Measurements from ENCODE around the gene GINS3.

Gene GINS3

GRCh38 chr16:58440131-58440530 lies 47.9 kb downstream of the GINS3 start:
- no peaks in the 10 kb centered on the region for H3K4me1 ChIP-seq (ENCODE audit: control insufficient read depth in 1 of 2, insufficient read depth in 2 of 2, low read length in 2 of 2)
- H3K27me3 ChIP-seq (ENCODE audit: control insufficient read depth in 1 of 2, insufficient read depth in 2 of 2, low read length in 2 of 2), result peaks cover 0 to 12% of the 10 kb centered on the region in 2 donors
- no peak overlapping the region for H3K9ac ChIP-seq (ENCODE audit: low read depth in 1 of 2, low read length in 2 of 2)
- H3K9me3 ChIP-seq (ENCODE audit: control insufficient read depth in 1 of 2, low read length in 2 of 2), result no peaks in the 10 kb centered on the region
- no peaks in the 10 kb centered on the region for H3K36me3 ChIP-seq (ENCODE audit: control insufficient read depth in 1 of 2, insufficient read depth in 2 of 2, low read length in 2 of 2)
- no peak overlapping the region for H3K4me3 ChIP-seq (ENCODE audit: low read depth in 1 of 2, low read length in 2 of 2)
- no peak overlapping the region for H3K27ac ChIP-seq (ENCODE audit: low read depth, low read length)

- H3K9ac ChIP-seq (ENCODE audit: low read depth in 1 of 2, low read length in 2 of 2), result no peak overlapping the region
- H3K27ac ChIP-seq (ENCODE audit: low read depth, low read length), result no peak overlapping the region
- H3K4me1 ChIP-seq (ENCODE audit: control insufficient read depth in 1 of 2, insufficient read depth in 2 of 2, low read length in 2 of 2), result no peaks in the 10 kb centered on the region
- H3K27me3 ChIP-seq (ENCODE audit: control insufficient read depth in 1 of 2, insufficient read depth in 2 of 2, low read length in 2 of 2), result peaks cover 0 to 12% of the 10 kb centered on the region in 2 donors
- H3K9me3 ChIP-seq (ENCODE audit: control insufficient read depth in 1 of 2, low read length in 2 of 2), result no peaks in the 10 kb centered on the region
- H3K4me3 ChIP-seq (ENCODE audit: low read depth in 1 of 2, low read length in 2 of 2), result no peak overlapping the region
- H3K36me3 ChIP-seq (ENCODE audit: control insufficient read depth in 1 of 2, insufficient read depth in 2 of 2, low read length in 2 of 2), result no peaks in the 10 kb centered on the region
These were observed 50.3 kb downstream of the GINS3 start for GRCh38 chr16:58442547-58442946.

GRCh38 chr16:58443783-58444182 lies 51.5 kb downstream of the GINS3 start:
- Histone ChIP-seq H3K4me1 (ENCODE audit: control insufficient read depth in 1 of 2, insufficient read depth in 2 of 2, low read length in 2 of 2) (no peaks in the 10 kb centered on the region), H3K36me3 (ENCODE audit: control insufficient read depth in 1 of 2, insufficient read depth in 2 of 2, low read length in 2 of 2) (no peaks in the 10 kb centered on the region), H3K4me3 (ENCODE audit: low read depth in 1 of 2, low read length in 2 of 2) (no peak overlapping the region), H3K27me3 (ENCODE audit: control insufficient read depth in 1 of 2, insufficient read depth in 2 of 2, low read length in 2 of 2) (peaks cover 0 to 12% of the 10 kb centered on the region in 2 donors), H3K9me3 (ENCODE audit: control insufficient read depth in 1 of 2, low read length in 2 of 2) (no peaks in the 10 kb centered on the region), H3K9ac (ENCODE audit: low read depth in 1 of 2, low read length in 2 of 2) (no peak overlapping the region), H3K27ac (ENCODE audit: low read depth, low read length) (no peak overlapping the region)

- Histone ChIP-seq H3K9ac (ENCODE audit: low read depth in 1 of 2, low read length in 2 of 2) (no peak overlapping the region), H3K27ac (ENCODE audit: low read depth, low read length) (no peak overlapping the region), H3K27me3 (ENCODE audit: control insufficient read depth in 1 of 2, insufficient read depth in 2 of 2, low read length in 2 of 2) (peaks cover 0 to 12% of the 10 kb centered on the region in 2 donors), H3K4me1 (ENCODE audit: control insufficient read depth in 1 of 2, insufficient read depth in 2 of 2, low read length in 2 of 2) (no peaks in the 10 kb centered on the region), H3K36me3 (ENCODE audit: control insufficient read depth in 1 of 2, insufficient read depth in 2 of 2, low read length in 2 of 2) (no peaks in the 10 kb centered on the region), H3K9me3 (ENCODE audit: control insufficient read depth in 1 of 2, low read length in 2 of 2) (no peaks in the 10 kb centered on the region), H3K4me3 (ENCODE audit: low read depth in 1 of 2, low read length in 2 of 2) (no peak overlapping the region)
These were observed 52.0 kb downstream of the GINS3 start for GRCh38 chr16:58444265-58444664.

GRCh38 chr16:58448890-58449289 lies 56.6 kb downstream of the GINS3 start:
- H3K27me3 ChIP-seq (ENCODE audit: control insufficient read depth in 1 of 2, insufficient read depth in 2 of 2, low read length in 2 of 2), result peaks cover 0 to 7% of the 10 kb centered on the region in 2 donors
- no peaks in the 10 kb centered on the region for H3K4me1 ChIP-seq (ENCODE audit: control insufficient read depth in 1 of 2, insufficient read depth in 2 of 2, low read length in 2 of 2)
- no peak overlapping the region for H3K9ac ChIP-seq (ENCODE audit: low read depth in 1 of 2, low read length in 2 of 2)
- H3K9me3 ChIP-seq (ENCODE audit: control insufficient read depth in 1 of 2, low read length in 2 of 2), result no peaks in the 10 kb centered on the region
- no peaks in the 10 kb centered on the region for H3K36me3 ChIP-seq (ENCODE audit: control insufficient read depth in 1 of 2, insufficient read depth in 2 of 2, low read length in 2 of 2)
- no peak overlapping the region for H3K27ac ChIP-seq (ENCODE audit: low read depth, low read length)
- H3K4me3 ChIP-seq (ENCODE audit: low read depth in 1 of 2, low read length in 2 of 2), result no peak overlapping the region

GRCh38 chr16:58449306-58449705 lies 57.0 kb downstream of the GINS3 start:
- H3K4me1 ChIP-seq (ENCODE audit: control insufficient read depth in 1 of 2, insufficient read depth in 2 of 2, low read length in 2 of 2), result no peaks in the 10 kb centered on the region
- H3K9me3 ChIP-seq (ENCODE audit: control insufficient read depth in 1 of 2, low read length in 2 of 2), result no peaks in the 10 kb centered on the region
- H3K27me3 ChIP-seq (ENCODE audit: control insufficient read depth in 1 of 2, insufficient read depth in 2 of 2, low read length in 2 of 2), result peaks cover 0 to 3% of the 10 kb centered on the region in 2 donors
- no peak overlapping the region for H3K9ac ChIP-seq (ENCODE audit: low read depth in 1 of 2, low read length in 2 of 2)
- H3K36me3 ChIP-seq (ENCODE audit: control insufficient read depth in 1 of 2, insufficient read depth in 2 of 2, low read length in 2 of 2), result no peaks in the 10 kb centered on the region
- no peak overlapping the region for H3K27ac ChIP-seq (ENCODE audit: low read depth, low read length)
- H3K4me3 ChIP-seq (ENCODE audit: low read depth in 1 of 2, low read length in 2 of 2), result no peak overlapping the region

- Histone ChIP-seq H3K4me3 (ENCODE audit: low read depth in 1 of 2, low read length in 2 of 2) (no peak overlapping the region), H3K36me3 (ENCODE audit: control insufficient read depth in 1 of 2, insufficient read depth in 2 of 2, low read length in 2 of 2) (no peaks in the 10 kb centered on the region), H3K4me1 (ENCODE audit: control insufficient read depth in 1 of 2, insufficient read depth in 2 of 2, low read length in 2 of 2) (no peaks in the 10 kb centered on the region), H3K27me3 (ENCODE audit: control insufficient read depth in 1 of 2, insufficient read depth in 2 of 2, low read length in 2 of 2) (no peaks in the 10 kb centered on the region), H3K9ac (ENCODE audit: low read depth in 1 of 2, low read length in 2 of 2) (no peak overlapping the region), H3K9me3 (ENCODE audit: control insufficient read depth in 1 of 2, low read length in 2 of 2) (no peaks in the 10 kb centered on the region), H3K27ac (ENCODE audit: low read depth, low read length) (no peak overlapping the region)
These were observed 57.5 kb downstream of the GINS3 start for GRCh38 chr16:58449768-58450167.

GRCh38 chr16:58450590-58450989 lies 58.3 kb downstream of the GINS3 start:
- Histone ChIP-seq H3K27me3 (ENCODE audit: control insufficient read depth in 1 of 2, insufficient read depth in 2 of 2, low read length in 2 of 2) (no peaks in the 10 kb centered on the region), H3K4me1 (ENCODE audit: control insufficient read depth in 1 of 2, insufficient read depth in 2 of 2, low read length in 2 of 2) (no peaks in the 10 kb centered on the region), H3K9me3 (ENCODE audit: control insufficient read depth in 1 of 2, low read length in 2 of 2) (no peaks in the 10 kb centered on the region), H3K4me3 (ENCODE audit: low read depth in 1 of 2, low read length in 2 of 2) (no peak overlapping the region), H3K9ac (ENCODE audit: low read depth in 1 of 2, low read length in 2 of 2) (no peak overlapping the region), H3K36me3 (ENCODE audit: control insufficient read depth in 1 of 2, insufficient read depth in 2 of 2, low read length in 2 of 2) (no peaks in the 10 kb centered on the region), H3K27ac (ENCODE audit: low read depth, low read length) (no peak overlapping the region)

- H3K36me3 ChIP-seq (ENCODE audit: control insufficient read depth in 1 of 2, insufficient read depth in 2 of 2, low read length in 2 of 2), result no peaks in the 10 kb centered on the region
- H3K27ac ChIP-seq (ENCODE audit: low read depth, low read length), result no peak overlapping the region
- H3K4me3 ChIP-seq (ENCODE audit: low read depth in 1 of 2, low read length in 2 of 2), result no peak overlapping the region
- no peaks in the 10 kb centered on the region for H3K4me1 ChIP-seq (ENCODE audit: control insufficient read depth in 1 of 2, insufficient read depth in 2 of 2, low read length in 2 of 2)
- no peaks in the 10 kb centered on the region for H3K9me3 ChIP-seq (ENCODE audit: control insufficient read depth in 1 of 2, low read length in 2 of 2)
- no peak overlapping the region for H3K9ac ChIP-seq (ENCODE audit: low read depth in 1 of 2, low read length in 2 of 2)
- no peaks in the 10 kb centered on the region for H3K27me3 ChIP-seq (ENCODE audit: control insufficient read depth in 1 of 2, insufficient read depth in 2 of 2, low read length in 2 of 2)
These were observed 59.0 kb downstream of the GINS3 start for GRCh38 chr16:58451265-58451689.

GRCh38 chr16:58451945-58452401 lies 59.7 kb downstream of the GINS3 start:
- H3K9ac ChIP-seq (ENCODE audit: low read depth in 1 of 2, low read length in 2 of 2), result no peak overlapping the region
- H3K27ac ChIP-seq (ENCODE audit: low read depth, low read length), result no peak overlapping the region
- no peak overlapping the region for H3K4me3 ChIP-seq (ENCODE audit: low read depth in 1 of 2, low read length in 2 of 2)
- H3K4me1 ChIP-seq (ENCODE audit: control insufficient read depth in 1 of 2, insufficient read depth in 2 of 2, low read length in 2 of 2), result no peaks in the 10 kb centered on the region
- H3K27me3 ChIP-seq (ENCODE audit: control insufficient read depth in 1 of 2, insufficient read depth in 2 of 2, low read length in 2 of 2), result no peaks in the 10 kb centered on the region
- H3K36me3 ChIP-seq (ENCODE audit: control insufficient read depth in 1 of 2, insufficient read depth in 2 of 2, low read length in 2 of 2), result no peaks in the 10 kb centered on the region
- no peaks in the 10 kb centered on the region for H3K9me3 ChIP-seq (ENCODE audit: control insufficient read depth in 1 of 2, low read length in 2 of 2)

- Histone ChIP-seq H3K4me1 (ENCODE audit: control insufficient read depth in 1 of 2, insufficient read depth in 2 of 2, low read length in 2 of 2) (no peaks in the 10 kb centered on the region), H3K36me3 (ENCODE audit: control insufficient read depth in 1 of 2, insufficient read depth in 2 of 2, low read length in 2 of 2) (no peaks in the 10 kb centered on the region), H3K27ac (ENCODE audit: low read depth, low read length) (no peak overlapping the region), H3K4me3 (ENCODE audit: low read depth in 1 of 2, low read length in 2 of 2) (no peak overlapping the region), H3K27me3 (ENCODE audit: control insufficient read depth in 1 of 2, insufficient read depth in 2 of 2, low read length in 2 of 2) (no peaks in the 10 kb centered on the region), H3K9ac (ENCODE audit: low read depth in 1 of 2, low read length in 2 of 2) (no peak overlapping the region), H3K9me3 (ENCODE audit: control insufficient read depth in 1 of 2, low read length in 2 of 2) (no peaks in the 10 kb centered on the region)
These were observed 60.4 kb downstream of the GINS3 start for GRCh38 chr16:58452640-58453039.
